Measurements from ENCODE around the gene EPM2A. TPM values are rescaled to one million over a fixed set of nuclear protein-coding genes. Genes with fewer than 3 reads are reported as not detected.
"Not testable (repeated sequence)": the region's sequence is repeated elsewhere in the genome, so short reads cannot be mapped to it uniquely, and the experiment has no call there.

The EPM2A gene
- total and polyA plus RNA-seq, 11 donors, result 13.1 to 52.7 (median 39.8) TPM

DNA sequence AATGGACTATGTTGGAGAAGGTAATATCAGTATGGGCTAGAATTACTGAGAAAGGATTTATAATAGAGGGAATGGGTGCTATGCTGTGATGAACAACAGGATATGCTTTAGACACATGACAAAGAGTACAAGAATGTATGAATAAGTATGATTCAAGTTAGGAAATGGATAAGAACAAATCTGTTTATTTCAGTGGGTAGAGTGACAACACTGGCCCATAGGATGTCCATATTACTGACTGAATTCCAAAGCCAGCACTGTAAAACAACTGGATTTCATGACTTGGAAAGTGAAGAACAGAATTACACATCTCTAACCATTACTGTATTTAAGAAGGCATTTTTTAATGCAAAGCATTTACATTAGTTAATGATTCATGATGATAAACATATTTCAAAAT is 35.9 kb downstream of the EPM2A start:
- intact Hi-C loops (cut with DNase I), result no loop called here
- ATAC-seq (no peak), DNase-seq (no peak)
- TF ChIP-seq POLR2A (IDR thresholded peaks at IDR 0.05), result no peak
- TF ChIP-seq, protein P1, sequence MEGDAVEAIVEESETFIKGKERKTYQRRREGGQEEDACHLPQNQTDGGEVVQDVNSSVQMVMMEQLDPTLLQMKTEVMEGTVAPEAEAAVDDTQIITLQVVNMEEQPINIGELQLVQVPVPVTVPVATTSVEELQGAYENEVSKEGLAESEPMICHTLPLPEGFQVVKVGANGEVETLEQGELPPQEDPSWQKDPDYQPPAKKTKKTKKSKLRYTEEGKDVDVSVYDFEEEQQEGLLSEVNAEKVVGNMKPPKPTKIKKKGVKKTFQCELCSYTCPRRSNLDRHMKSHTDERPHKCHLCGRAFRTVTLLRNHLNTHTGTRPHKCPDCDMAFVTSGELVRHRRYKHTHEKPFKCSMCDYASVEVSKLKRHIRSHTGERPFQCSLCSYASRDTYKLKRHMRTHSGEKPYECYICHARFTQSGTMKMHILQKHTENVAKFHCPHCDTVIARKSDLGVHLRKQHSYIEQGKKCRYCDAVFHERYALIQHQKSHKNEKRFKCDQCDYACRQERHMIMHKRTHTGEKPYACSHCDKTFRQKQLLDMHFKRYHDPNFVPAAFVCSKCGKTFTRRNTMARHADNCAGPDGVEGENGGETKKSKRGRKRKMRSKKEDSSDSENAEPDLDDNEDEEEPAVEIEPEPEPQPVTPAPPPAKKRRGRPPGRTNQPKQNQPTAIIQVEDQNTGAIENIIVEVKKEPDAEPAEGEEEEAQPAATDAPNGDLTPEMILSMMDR (IDR thresholded peaks at IDR 0.05), result no peak
- H3K27me3 ChIP-seq, result no peaks in the 10 kb centered on the region
- H3K27ac ChIP-seq, result no peak overlapping the region
- peaks cover 0 to 5% (median 0%) of the 10 kb centered on the region in 12 donors for H3K4me1 ChIP-seq
- H3K4me3 ChIP-seq, result no peak overlapping the region
- H3K9me3 ChIP-seq, result peaks cover 0 to 5% (median 0%) of the 10 kb centered on the region in 12 donors
- H3K36me3 ChIP-seq, result no peaks in the 10 kb centered on the region

DNA sequence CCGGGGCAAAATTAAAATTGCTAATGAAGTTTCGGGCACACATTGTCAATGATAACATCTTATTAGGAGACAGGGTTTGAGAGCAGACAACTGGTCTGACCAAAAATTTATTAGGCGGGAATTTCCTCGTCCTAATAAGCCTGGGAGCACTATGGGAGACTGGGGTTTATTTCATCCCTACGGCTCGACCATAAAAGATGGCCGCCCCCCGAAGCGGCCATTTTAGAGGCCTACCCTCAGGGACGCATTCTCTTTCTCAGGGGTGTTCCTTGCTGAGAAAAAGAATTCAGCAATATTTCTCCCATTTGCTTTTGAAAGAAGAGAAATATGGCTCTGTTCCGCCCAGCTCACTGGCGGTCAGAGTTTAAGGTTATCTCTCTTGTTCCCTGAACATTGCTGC is 37.9 kb downstream of the EPM2A start:
- H3K27ac ChIP-seq; H3K4me1 ChIP-seq; H3K36me3 ChIP-seq; intact Hi-C loops (cut with DNase I); ATAC-seq; H3K27me3 ChIP-seq; H3K4me3 ChIP-seq; DNase-seq: not testable (repeated sequence)
- peaks cover 0 to 10% (median 1%) of the 10 kb centered on the region in 12 donors for H3K9me3 ChIP-seq
- WGBS, 4 donors, result 95 to 97% (median 97%) methylated on average over 12 of the region's 12 CpGs

GRCh38 chr6:145694083-145694737 is 41.1 kb downstream of the EPM2A start:
- intact Hi-C loops (cut with DNase I), result no loop called here
- Histone ChIP-seq H3K9me3 (peaks cover 0 to 13% (median 1%) of the 10 kb centered on the region in 12 donors), H3K4me3 (no peak overlapping the region), H3K4me1 (no peaks in the 10 kb centered on the region), H3K36me3 (no peaks in the 10 kb centered on the region), H3K27me3 (no peaks in the 10 kb centered on the region), H3K27ac (no peak overlapping the region)
- DNase-seq, result no peak
- WGBS, 4 donors, result 87 to 93% (median 91%) methylated on average over 4 of the region's 4 CpGs
- no peak for ATAC-seq
- TF ChIP-seq, protein P1 (IDR thresholded peaks at IDR 0.05), result no peak
- no peak for TF ChIP-seq POLR2A (IDR thresholded peaks at IDR 0.05)

GRCh38 chr6:145690969-145691368 is 44.4 kb downstream of the EPM2A start:
- Histone ChIP-seq H3K4me3 (no peak overlapping the region), H3K4me1 (peaks cover 0 to 6% (median 0%) of the 10 kb centered on the region in 12 donors), H3K27ac (no peak overlapping the region), H3K36me3 (no peaks in the 10 kb centered on the region), H3K9me3 (peaks cover 0 to 13% (median 1%) of the 10 kb centered on the region in 12 donors), H3K27me3 (no peaks in the 10 kb centered on the region)
- TF ChIP-seq POLR2A (IDR thresholded peaks at IDR 0.05), result no peak
- TF ChIP-seq, protein P1 (IDR thresholded peaks at IDR 0.05), result no peak
- WGBS, 4 donors, result 95 to 96% (median 95%) methylated on average over 2 of the region's 2 CpGs
- ATAC-seq (no peak), DNase-seq (no peak)
- intact Hi-C loops (cut with DNase I), result no loop called here

GRCh38 chr6:145689529-145689928 is 45.8 kb downstream of the EPM2A start:
- no peak for TF ChIP-seq POLR2A (IDR thresholded peaks at IDR 0.05)
- TF ChIP-seq, protein P1 (IDR thresholded peaks at IDR 0.05), result no peak
- intact Hi-C loops (cut with DNase I), result no loop called here
- 82 to 99% (median 94%) methylated on average over 2 of the region's 2 CpGs for WGBS, 4 donors
- Histone ChIP-seq H3K27me3 (no peaks in the 10 kb centered on the region), H3K4me3 (no peak overlapping the region), H3K4me1 (peaks cover 0 to 10% (median 0%) of the 10 kb centered on the region in 12 donors), H3K9me3 (peaks cover 0 to 13% (median 1%) of the 10 kb centered on the region in 12 donors), H3K36me3 (peaks cover 0 to 13% (median 0%) of the 10 kb centered on the region in 9 donors), H3K27ac (no peak overlapping the region)
- ATAC-seq (no peak), DNase-seq (no peak)
